DMS153 (cell line): ENCODE measurements around the gene PTCD1.

Experiments
- DNase-seq: peaks from one replicate; lab custom pipeline; 2025; lab: John Stamatoyannopoulos, UW

PTCD1 gene

GRCh38 chr7:99438573-99439480, at the start of gene PTCD1, which contains the start of gene CPSF4:
Gene PTCD1 (minus strand): TSS chr7:99438798. CDS start chr7:99435242, 3,556 bp downstream.
Gene CPSF4 (plus strand): TSS chr7:99438943. CDS start chr7:99439083, 140 bp downstream.
- peak; percentile 91 for DNase-seq

- no peak for DNase-seq
These were observed 46.5 kb upstream of the PTCD1 start for GRCh38 chr7:99485094-99485493.

- DNase-seq: no peak
These were observed 40.2 kb upstream of the PTCD1 start for GRCh38 chr7:99478464-99479440.

GRCh38 chr7:99476107-99476506, 37.5 kb upstream of the PTCD1 start:
- DNase-seq: no peak

- no peak for DNase-seq
These were observed 34.7 kb upstream of the PTCD1 start for GRCh38 chr7:99473315-99473596.

GRCh38 chr7:99472561-99473314, 34.1 kb upstream of the PTCD1 start, which contains the start of gene ZNF789:
Gene ZNF789 (plus strand): TSS chr7:99472890. CDS start chr7:99476457, 3,567 bp downstream.
- DNase-seq: peak; percentile 94

- DNase-seq: no peak
These were observed 30.9 kb upstream of the PTCD1 start for GRCh38 chr7:99469381-99470065.

- DNase-seq: no peak
These were observed 29.8 kb upstream of the PTCD1 start for GRCh38 chr7:99468336-99468918.

- DNase-seq: no peak
These were observed 26.8 kb upstream of the PTCD1 start for GRCh38 chr7:99465421-99465768.

GRCh38 chr7:99461221-99461620, 22.6 kb upstream of the PTCD1 start:
- no peak for DNase-seq

- DNase-seq: no peak
These were observed 22.1 kb upstream of the PTCD1 start for GRCh38 chr7:99460651-99461050.

- no peak for DNase-seq
These were observed 20.5 kb upstream of the PTCD1 start for GRCh38 chr7:99459087-99459486.

GRCh38 chr7:99457650-99458493, 19.3 kb upstream of the PTCD1 start:
- no peak for DNase-seq

GRCh38 chr7:99457050-99457649, 18.6 kb upstream of the PTCD1 start:
- no peak for DNase-seq

- no peak for DNase-seq
These were observed 17.7 kb upstream of the PTCD1 start for GRCh38 chr7:99456288-99456687.

GRCh38 chr7:99455874-99456273, 17.3 kb upstream of the PTCD1 start:
- DNase-seq: no peak

GRCh38 chr7:99453105-99453504, 14.5 kb upstream of the PTCD1 start:
- DNase-seq: no peak

- no peak for DNase-seq
These were observed 13.9 kb upstream of the PTCD1 start for GRCh38 chr7:99452541-99452940.

GRCh38 chr7:99451936-99452335, 13.3 kb upstream of the PTCD1 start:
- no peak for DNase-seq

GRCh38 chr7:99449326-99449725, 10.7 kb upstream of the PTCD1 start:
- DNase-seq: no peak
